Dendritic cell treated with granulocyte-macrophage colony-stimulating factor and Interleukin-4, amounts not matched to agents 40 ng/mL and 50 ng/mL, for 4 days (primary cell): ENCODE data around the gene SEC16A.
A peak's percentile ranks its signal among the peaks of the same experiment; 100 is the strongest.

Experiments used
- H3K27ac Mint-ChIP-seq: one replicate; pipeline ENCODE4 v1.8.0; 2022; ENCODE audit warnings: mild to moderate bottlenecking, mixed read lengths
- H3K27me3 Mint-ChIP-seq: one replicate; pipeline ENCODE4 v1.8.0; 2022; ENCODE audit warnings: mild to moderate bottlenecking, mixed read lengths
- H3K36me3 Mint-ChIP-seq: one replicate; pipeline ENCODE4 v1.8.0; 2022; ENCODE audit warnings: low read depth, mixed read lengths
- H3K4me1 Mint-ChIP-seq: one replicate; pipeline ENCODE4 v1.8.0; 2022; ENCODE audit warnings: low read depth, mixed read lengths
- H3K4me3 Mint-ChIP-seq: one replicate; pipeline ENCODE4 v1.8.0; 2022; ENCODE audit warnings: mild to moderate bottlenecking, moderate library complexity, mixed read lengths
- H3K9me3 Mint-ChIP-seq: one replicate; pipeline ENCODE4 v1.8.0; 2022; ENCODE audit warnings: mixed read lengths
- intact Hi-C: fragments of 100-400 bp; cut with micrococcal nuclease; formaldehyde crosslinking; loops from one replicate; pipeline ENCODE4 v1.15.0; 2022

The SEC16A gene

DNA sequence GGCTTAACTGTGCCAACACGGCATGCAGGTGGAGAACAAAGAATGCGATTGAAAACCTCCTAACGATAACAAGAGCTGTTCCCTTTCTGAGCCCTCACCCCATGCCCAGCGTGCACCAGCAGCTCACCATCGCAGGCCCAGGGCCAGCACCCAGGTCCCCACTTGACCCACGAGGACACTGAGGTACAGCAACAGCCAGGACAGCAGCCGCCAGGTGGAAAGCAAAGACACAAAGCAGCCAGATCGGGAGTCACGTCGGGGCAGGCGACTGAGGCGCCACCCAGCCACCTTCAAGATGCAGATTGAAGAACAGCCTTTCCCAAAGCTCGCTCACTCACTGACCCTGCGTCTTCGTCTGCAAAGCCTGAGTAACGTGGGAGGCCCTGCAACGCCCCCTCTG, 6.9 kb upstream of the SEC16A start:
- H3K9me3 Mint-ChIP-seq = no peaks in the 10 kb centered on the region
- H3K36me3 Mint-ChIP-seq = peaks cover 8% of the 10 kb centered on the region
- H3K4me1 Mint-ChIP-seq = peaks cover 19% of the 10 kb centered on the region
- intact Hi-C loops = loop anchor here (5.0 to 10.0 kb wide), 2 partner anchors 43 to 85 kb away; partner anchors contain the start of gene SNAPC4
- peaks cover 27% of the 10 kb centered on the region for H3K27me3 Mint-ChIP-seq
- H3K4me3 Mint-ChIP-seq = no peak overlapping the region
- H3K27ac Mint-ChIP-seq = no peak overlapping the region

DNA sequence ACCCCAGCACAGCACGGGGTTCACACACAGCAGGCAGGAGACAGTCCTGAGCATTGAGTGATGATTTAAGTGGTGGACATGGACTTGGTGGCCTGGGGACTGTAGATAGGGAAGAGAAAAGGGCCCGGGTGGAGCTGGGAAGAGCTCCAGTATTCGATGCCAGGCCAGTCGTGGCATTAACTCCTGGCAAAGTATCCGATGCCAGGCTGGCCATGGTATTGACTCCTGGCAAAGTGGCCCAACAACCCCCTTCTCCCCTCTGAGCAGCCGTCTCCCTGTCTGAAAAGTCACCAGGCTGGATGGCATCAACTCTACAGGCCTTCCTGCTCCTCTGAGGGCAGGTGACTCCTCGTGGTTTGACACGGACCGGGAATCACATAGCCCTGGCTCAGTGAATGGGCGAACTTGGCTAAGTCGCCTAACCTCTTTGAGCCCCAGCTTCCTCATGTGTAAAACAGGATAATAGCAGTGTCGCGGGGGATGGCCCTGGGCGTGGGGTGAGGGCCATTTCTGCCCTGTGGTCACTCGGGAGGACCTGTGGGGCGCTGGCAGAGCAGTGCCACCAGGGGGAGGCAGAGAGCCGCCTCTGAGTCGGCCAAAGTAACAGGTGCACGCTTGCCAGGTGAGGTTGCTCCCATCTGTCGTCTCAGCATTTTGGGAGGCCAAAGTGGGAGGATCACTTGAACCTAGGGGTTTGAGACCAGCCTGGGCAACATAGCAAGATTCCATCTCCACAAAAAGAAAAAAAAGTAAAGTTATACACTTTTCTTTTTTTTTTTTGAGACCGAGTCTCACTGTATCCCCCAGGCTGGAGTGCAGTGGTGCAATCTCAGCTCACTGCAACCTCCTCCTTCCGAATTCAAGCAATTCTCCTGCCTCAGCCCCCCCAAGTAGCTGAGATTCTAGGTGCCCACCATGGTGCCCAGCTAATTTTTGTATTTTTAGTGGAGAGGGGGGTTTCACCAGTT, 5.7 kb upstream of the SEC16A start:
- peak overlapping the region; percentile 37 for H3K27ac Mint-ChIP-seq
- intact Hi-C loops = loop anchor here (5.0 to 10.0 kb wide), 2 partner anchors 44 to 84 kb away; partner anchors contain the start of gene SNAPC4

GRCh38 chr9:136487672-136488071, 4.8 kb upstream of the SEC16A start:
- Mint-ChIP-seq H3K9me3 (no peaks in the 10 kb centered on the region), H3K27ac (peak overlapping the region; percentile 37), H3K4me1 (peaks cover 21% of the 10 kb centered on the region), H3K36me3 (peaks cover 4% of the 10 kb centered on the region), H3K27me3 (peaks cover 29% of the 10 kb centered on the region), H3K4me3 (no peak overlapping the region)
- intact Hi-C loops = loop anchor here (5.0 to 10.0 kb wide), 2 partner anchors 45 to 83 kb away; partner anchors contain the start of gene SNAPC4

More for the DNA sequence above, 5.7 kb upstream of the SEC16A start:
- no peaks in the 10 kb centered on the region for H3K36me3 Mint-ChIP-seq
- H3K4me3 Mint-ChIP-seq = no peak overlapping the region
- peaks cover 29% of the 10 kb centered on the region for H3K27me3 Mint-ChIP-seq
- H3K4me1 Mint-ChIP-seq = peaks cover 21% of the 10 kb centered on the region
- H3K9me3 Mint-ChIP-seq = no peaks in the 10 kb centered on the region

DNA sequence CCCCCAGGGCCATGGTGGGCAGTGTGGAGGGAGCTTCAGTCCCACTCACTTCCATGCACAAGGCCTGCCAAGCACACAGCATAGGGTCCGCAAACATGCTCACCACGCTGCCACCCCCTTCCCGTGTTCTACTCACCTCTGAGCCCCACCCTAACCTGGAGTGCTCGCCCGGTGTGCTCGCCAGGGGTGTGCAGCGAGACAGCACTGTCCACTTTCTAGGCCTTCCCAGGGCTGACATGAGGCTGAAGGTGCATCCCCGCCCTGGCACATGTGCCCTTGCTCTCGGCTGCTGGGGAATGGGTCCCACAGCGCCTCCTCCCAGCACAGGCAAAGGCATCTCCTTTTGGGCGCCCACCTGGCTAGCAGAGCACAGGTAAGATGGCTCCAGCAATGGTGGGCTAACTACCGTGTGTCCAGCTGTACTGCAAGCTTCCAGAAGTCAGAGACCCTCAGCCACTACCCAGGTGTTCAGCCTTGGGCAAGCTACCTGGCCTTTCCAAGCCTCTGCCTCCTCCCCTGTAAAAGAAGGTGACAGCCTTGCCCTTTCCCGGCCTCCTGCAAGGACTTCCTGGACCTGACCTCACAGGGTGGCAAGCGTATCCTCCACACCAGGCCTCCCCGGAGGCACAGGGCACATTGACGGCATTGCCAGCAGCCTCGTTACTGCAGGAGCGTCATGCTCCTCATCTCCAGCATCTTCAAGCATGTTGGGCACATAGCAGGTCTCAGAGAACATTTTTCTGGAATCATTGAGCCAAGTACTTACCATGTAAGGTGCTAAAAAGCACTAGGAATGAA, 4.2 kb upstream of the SEC16A start:
- Mint-ChIP-seq H3K36me3 (peaks cover 11% of the 10 kb centered on the region), H3K27me3 (peaks cover 29% of the 10 kb centered on the region), H3K4me3 (no peak overlapping the region), H3K4me1 (peaks cover 22% of the 10 kb centered on the region), H3K27ac (peak overlapping the region; percentile 37), H3K9me3 (no peaks in the 10 kb centered on the region)
- intact Hi-C loops = loop anchor here (5.0 to 10.0 kb wide), 2 partner anchors 45 to 82 kb away; partner anchors contain the start of gene SNAPC4

GRCh38 chr9:136486131-136486530, 3.3 kb upstream of the SEC16A start:
- no peak overlapping the region for H3K4me3 Mint-ChIP-seq
- H3K27me3 Mint-ChIP-seq = peaks cover 29% of the 10 kb centered on the region
- intact Hi-C loops = loop anchor here (5.0 to 10.0 kb wide), 2 partner anchors 46 to 81 kb away; partner anchors contain the start of gene SNAPC4
- no peaks in the 10 kb centered on the region for H3K9me3 Mint-ChIP-seq
- H3K4me1 Mint-ChIP-seq = peaks cover 29% of the 10 kb centered on the region
- peaks cover 11% of the 10 kb centered on the region for H3K36me3 Mint-ChIP-seq
- H3K27ac Mint-ChIP-seq = no peak overlapping the region

GRCh38 chr9:136485049-136486045, 2.5 kb upstream of the SEC16A start:
- no peak overlapping the region for H3K27ac Mint-ChIP-seq
- H3K4me1 Mint-ChIP-seq = peaks cover 31% of the 10 kb centered on the region
- no peaks in the 10 kb centered on the region for H3K9me3 Mint-ChIP-seq
- H3K4me3 Mint-ChIP-seq = peak overlapping the region; percentile 9
- peaks cover 12% of the 10 kb centered on the region for H3K36me3 Mint-ChIP-seq
- intact Hi-C loops = loop anchor here (1.0 to 10.0 kb wide), 3 partner anchors 47 to 146 kb away; partner anchors contain the start of gene SNAPC4
- peaks cover 26% of the 10 kb centered on the region for H3K27me3 Mint-ChIP-seq

GRCh38 chr9:136484153-136485048, 1.6 kb upstream of the SEC16A start:
- Mint-ChIP-seq H3K4me3 (peak overlapping the region; percentile 74), H3K36me3 (peaks cover 21% of the 10 kb centered on the region), H3K27ac (no peak overlapping the region), H3K9me3 (no peaks in the 10 kb centered on the region), H3K27me3 (peaks cover 21% of the 10 kb centered on the region), H3K4me1 (peaks cover 40% of the 10 kb centered on the region)
- intact Hi-C loops = loop anchor here (1.0 to 10.0 kb wide), 3 partner anchors 48 to 147 kb away; partner anchors contain the start of gene SNAPC4

- H3K4me1 Mint-ChIP-seq = peaks cover 41% of the 10 kb centered on the region
- peak overlapping the region; percentile 74 for H3K4me3 Mint-ChIP-seq
- peaks cover 21% of the 10 kb centered on the region for H3K27me3 Mint-ChIP-seq
- intact Hi-C loops = loop anchor here (10.0 kb wide), 1 partner anchor 79 kb away; the partner anchor contains the start of gene SNAPC4
- peaks cover 29% of the 10 kb centered on the region for H3K36me3 Mint-ChIP-seq
- no peaks in the 10 kb centered on the region for H3K9me3 Mint-ChIP-seq
- peak overlapping the region; percentile 99 for H3K27ac Mint-ChIP-seq
Observed at GRCh38 chr9:136483589-136484152, 831 bp upstream of the SEC16A start.

GRCh38 chr9:136482046-136482792, 621 bp downstream of the SEC16A start:
- intact Hi-C loops = loop anchor here (10.0 kb wide), 1 partner anchor 77 kb away; the partner anchor contains the start of gene SNAPC4
- no peaks in the 10 kb centered on the region for H3K9me3 Mint-ChIP-seq
- peak overlapping the region; percentile 99 for H3K27ac Mint-ChIP-seq
- peaks cover 42% of the 10 kb centered on the region for H3K36me3 Mint-ChIP-seq
- peaks cover 30% of the 10 kb centered on the region for H3K4me1 Mint-ChIP-seq
- H3K4me3 Mint-ChIP-seq = peak overlapping the region; percentile 98
- H3K27me3 Mint-ChIP-seq = peaks cover 13% of the 10 kb centered on the region

GRCh38 chr9:136481558-136481957, 1.3 kb downstream of the SEC16A start:
- peaks cover 8% of the 10 kb centered on the region for H3K27me3 Mint-ChIP-seq
- peak overlapping the region; percentile 99 for H3K27ac Mint-ChIP-seq
- intact Hi-C loops = loop anchor here (10.0 kb wide), 1 partner anchor 77 kb away; the partner anchor contains the start of gene SNAPC4
- no peaks in the 10 kb centered on the region for H3K9me3 Mint-ChIP-seq
- H3K4me3 Mint-ChIP-seq = peak overlapping the region; percentile 98
- H3K4me1 Mint-ChIP-seq = peaks cover 30% of the 10 kb centered on the region
- H3K36me3 Mint-ChIP-seq = peaks cover 49% of the 10 kb centered on the region
